Stimulated activated effector memory CD8-positive, alpha-beta T cell treated with anti-CD3 and anti-CD28 coated beads, Interleukin-12 subunit alpha, Interleukin-12 subunit beta, amount 100 ng/mL, for 72 hours (primary cell): ENCODE results near the gene CNTRL.
A peak's percentile ranks its signal among the peaks of the same experiment; 100 is the strongest.
"Not testable (repeated sequence)": the region's sequence is repeated elsewhere in the genome, so short reads cannot be mapped to it uniquely, and the experiment has no call there.

Source experiments
- ATAC-seq: fragments of 150-1000 bp; cut with Tn5 transposase; 2 replicates; pipeline ENCODE4 v1.10.0; 2021
- DNase-seq, 2 donors: peaks; one replicate each; pipeline ENCODE4 v3.0.0; 2021 to 2022; ENCODE audit warnings: low spot score in 2 of 2
- H3K27ac Mint-ChIP-seq: one replicate; pipeline ENCODE4 v1.8.0; 2022; ENCODE audit warnings: mild to moderate bottlenecking, mixed read lengths
- H3K36me3 Mint-ChIP-seq: one replicate; pipeline ENCODE4 v1.8.0; 2022; ENCODE audit warnings: mild to moderate bottlenecking, mixed read lengths
- H3K4me1 Mint-ChIP-seq: one replicate; pipeline ENCODE4 v1.8.0; 2022; ENCODE audit warnings: mixed read lengths
- H3K4me3 Mint-ChIP-seq: one replicate; pipeline ENCODE4 v1.8.0; 2022; ENCODE audit warnings: mild to moderate bottlenecking, mixed read lengths
- H3K9me3 Mint-ChIP-seq: one replicate; pipeline ENCODE4 v1.8.0; 2022; ENCODE audit warnings: mixed read lengths

CNTRL gene, protein sequence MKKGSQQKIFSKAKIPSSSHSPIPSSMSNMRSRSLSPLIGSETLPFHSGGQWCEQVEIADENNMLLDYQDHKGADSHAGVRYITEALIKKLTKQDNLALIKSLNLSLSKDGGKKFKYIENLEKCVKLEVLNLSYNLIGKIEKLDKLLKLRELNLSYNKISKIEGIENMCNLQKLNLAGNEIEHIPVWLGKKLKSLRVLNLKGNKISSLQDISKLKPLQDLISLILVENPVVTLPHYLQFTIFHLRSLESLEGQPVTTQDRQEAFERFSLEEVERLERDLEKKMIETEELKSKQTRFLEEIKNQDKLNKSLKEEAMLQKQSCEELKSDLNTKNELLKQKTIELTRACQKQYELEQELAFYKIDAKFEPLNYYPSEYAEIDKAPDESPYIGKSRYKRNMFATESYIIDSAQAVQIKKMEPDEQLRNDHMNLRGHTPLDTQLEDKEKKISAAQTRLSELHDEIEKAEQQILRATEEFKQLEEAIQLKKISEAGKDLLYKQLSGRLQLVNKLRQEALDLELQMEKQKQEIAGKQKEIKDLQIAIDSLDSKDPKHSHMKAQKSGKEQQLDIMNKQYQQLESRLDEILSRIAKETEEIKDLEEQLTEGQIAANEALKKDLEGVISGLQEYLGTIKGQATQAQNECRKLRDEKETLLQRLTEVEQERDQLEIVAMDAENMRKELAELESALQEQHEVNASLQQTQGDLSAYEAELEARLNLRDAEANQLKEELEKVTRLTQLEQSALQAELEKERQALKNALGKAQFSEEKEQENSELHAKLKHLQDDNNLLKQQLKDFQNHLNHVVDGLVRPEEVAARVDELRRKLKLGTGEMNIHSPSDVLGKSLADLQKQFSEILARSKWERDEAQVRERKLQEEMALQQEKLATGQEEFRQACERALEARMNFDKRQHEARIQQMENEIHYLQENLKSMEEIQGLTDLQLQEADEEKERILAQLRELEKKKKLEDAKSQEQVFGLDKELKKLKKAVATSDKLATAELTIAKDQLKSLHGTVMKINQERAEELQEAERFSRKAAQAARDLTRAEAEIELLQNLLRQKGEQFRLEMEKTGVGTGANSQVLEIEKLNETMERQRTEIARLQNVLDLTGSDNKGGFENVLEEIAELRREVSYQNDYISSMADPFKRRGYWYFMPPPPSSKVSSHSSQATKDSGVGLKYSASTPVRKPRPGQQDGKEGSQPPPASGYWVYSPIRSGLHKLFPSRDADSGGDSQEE (N-terminal part only)

DNA sequence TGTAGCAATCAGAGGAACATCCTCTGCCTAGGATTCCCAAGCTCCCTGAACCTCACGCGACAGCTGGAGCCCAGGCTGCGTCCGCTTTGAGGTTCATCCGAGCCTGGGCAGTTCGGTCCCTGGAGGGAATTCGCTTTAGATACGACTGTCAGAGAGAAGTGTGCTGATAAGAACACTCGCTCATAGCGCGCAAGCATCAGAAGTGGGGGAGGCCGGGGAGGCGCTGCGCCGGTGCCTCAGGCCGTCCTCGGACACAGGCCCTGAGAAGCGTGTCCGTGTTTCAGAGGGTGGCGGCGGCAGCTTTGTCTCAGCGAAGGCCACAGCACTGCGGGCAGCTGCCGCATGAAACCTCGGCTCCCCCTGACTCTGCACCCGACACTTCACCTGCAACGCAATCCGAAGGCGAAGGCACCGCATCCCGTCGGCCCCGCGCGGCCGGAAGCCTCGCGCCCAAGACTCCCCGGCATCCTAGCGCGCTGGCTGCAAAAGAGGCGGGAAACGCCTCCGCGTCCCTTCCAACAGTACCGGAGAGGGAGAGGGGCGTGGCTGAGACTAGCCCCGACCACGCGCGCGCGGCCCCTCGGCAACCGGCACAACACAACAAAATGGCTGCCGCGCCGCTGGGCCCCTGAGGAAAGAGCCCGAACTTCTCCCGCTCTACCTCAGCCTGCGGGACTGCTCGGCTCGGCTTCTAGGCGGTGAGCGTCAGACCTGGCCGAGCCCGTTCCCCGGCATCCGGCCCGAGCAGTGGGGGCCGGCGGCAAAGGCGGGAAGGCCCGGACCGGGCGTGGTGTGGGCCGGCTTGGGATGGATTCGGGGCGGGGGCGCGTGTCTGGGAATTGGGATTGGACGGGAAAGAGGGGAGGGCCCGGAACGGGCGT, at the start of gene CNTRL:
Gene CNTRL (plus strand): TSS at position 586 of the 881 bp plus-strand sequence. CDS start 13,372 bp downstream, outside the sequence.
- H3K27ac Mint-ChIP-seq: peak within 1 kb of the TSS; percentile 99
- peaks cover 39% of the 10 kb centered on the region for H3K4me1 Mint-ChIP-seq
- no peaks in the 10 kb centered on the region for H3K9me3 Mint-ChIP-seq
- H3K36me3 Mint-ChIP-seq: peaks cover 15% of the 10 kb centered on the region
- peak within 1 kb of the TSS; percentile 96 for H3K4me3 Mint-ChIP-seq
- peak; percentile 91 for ATAC-seq
- peak; percentile 77 to 95 for DNase-seq

DNA sequence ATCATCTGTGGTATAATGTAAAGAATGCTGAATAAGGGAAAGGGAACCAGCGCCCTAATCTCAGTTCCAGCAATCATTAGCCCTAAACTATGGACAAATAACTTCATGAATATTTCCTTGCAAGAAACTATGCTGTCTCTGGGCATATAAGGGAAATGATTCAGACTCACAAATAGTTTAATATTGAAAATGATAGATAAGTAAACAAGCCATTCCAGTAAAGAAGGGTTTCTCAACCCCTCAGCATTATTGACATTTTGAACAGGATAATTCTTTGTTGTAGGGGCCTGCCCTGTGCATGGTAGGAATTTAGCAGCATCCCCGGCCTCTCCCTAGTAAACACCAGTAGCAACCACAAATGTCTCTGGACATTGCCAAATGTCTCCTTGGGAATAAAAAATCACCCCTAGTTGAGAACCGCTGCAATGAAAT, 48.5 kb upstream of the CNTRL start:
- Mint-ChIP-seq H3K27ac (no peak overlapping the region), H3K9me3 (no peaks in the 10 kb centered on the region), H3K36me3 (no peaks in the 10 kb centered on the region), H3K4me1 (no peaks in the 10 kb centered on the region), H3K4me3 (no peak overlapping the region)
- ATAC-seq: no peak
- no peak for DNase-seq

DNA sequence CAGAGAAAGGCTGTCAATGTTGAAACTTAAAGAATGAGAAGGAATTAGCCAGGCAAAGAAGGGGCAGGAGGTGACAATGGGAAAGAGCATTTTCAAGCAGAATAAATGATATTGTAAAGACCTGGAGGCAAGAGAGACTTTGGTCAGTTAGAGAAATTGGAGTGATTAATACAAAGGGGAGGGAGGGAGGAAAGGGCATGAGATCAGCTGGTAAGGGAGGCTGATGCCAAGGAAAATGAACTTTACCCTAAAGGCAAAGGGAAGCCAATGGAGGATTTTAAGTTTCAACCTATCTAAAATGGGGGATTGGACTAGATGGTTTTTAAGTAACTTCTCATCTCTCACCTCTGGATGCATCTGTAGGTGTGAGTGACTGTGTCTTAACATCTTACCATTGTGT, 48.0 kb upstream of the CNTRL start:
- no peaks in the 10 kb centered on the region for H3K36me3 Mint-ChIP-seq
- H3K9me3 Mint-ChIP-seq: no peaks in the 10 kb centered on the region
- H3K4me3 Mint-ChIP-seq: no peak overlapping the region
- ATAC-seq (no peak), DNase-seq (no peak)
- H3K4me1 Mint-ChIP-seq: no peaks in the 10 kb centered on the region
- H3K27ac Mint-ChIP-seq: no peak overlapping the region

DNA sequence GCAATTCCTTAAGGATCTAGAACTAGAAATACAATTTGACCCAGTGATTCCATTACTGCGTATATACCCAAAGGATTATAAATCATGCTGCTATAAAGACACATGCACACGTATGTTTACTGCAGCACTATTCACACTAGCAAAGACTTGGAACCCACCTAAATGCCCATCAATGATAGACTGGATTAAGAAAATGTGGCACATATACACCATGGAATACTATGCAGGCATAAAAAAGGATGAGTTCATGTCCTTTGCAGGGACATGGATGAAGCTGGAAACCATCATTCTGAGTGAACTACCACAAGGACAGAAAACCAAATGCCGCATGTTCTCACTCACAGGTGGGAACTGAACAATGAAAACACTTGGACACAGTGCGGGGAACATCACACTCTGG, 46.5 kb upstream of the CNTRL start:
- not testable (repeated sequence) for H3K4me3 Mint-ChIP-seq, ATAC-seq, H3K4me1 Mint-ChIP-seq

DNA sequence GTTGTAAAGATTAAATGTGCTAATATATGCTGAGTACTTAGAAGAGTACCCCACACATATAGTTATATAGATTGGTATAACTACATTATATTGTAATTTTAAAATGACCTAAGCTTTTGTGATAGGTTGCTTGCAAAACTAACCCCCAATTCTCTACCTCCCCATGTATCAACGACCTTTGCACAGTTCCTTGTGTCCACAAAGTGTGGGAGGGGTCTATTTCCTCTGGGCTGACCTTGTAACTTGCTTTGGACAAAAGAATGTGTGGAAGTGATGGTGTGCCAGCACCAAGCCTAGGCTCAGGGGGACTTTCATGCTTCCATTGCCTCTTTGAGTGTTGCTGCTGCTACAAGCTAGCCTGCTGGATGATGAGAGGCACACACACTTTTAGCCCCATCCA, 45.3 kb upstream of the CNTRL start:
- Mint-ChIP-seq H3K9me3 (no peaks in the 10 kb centered on the region), H3K27ac (no peak overlapping the region), H3K4me3 (no peak overlapping the region), H3K36me3 (no peaks in the 10 kb centered on the region), H3K4me1 (no peaks in the 10 kb centered on the region)
- ATAC-seq (no peak), DNase-seq (no peak)

More for the DNA sequence above, 46.5 kb upstream of the CNTRL start:
- not testable (repeated sequence) for H3K9me3 Mint-ChIP-seq, H3K36me3 Mint-ChIP-seq, DNase-seq, H3K27ac Mint-ChIP-seq

DNA sequence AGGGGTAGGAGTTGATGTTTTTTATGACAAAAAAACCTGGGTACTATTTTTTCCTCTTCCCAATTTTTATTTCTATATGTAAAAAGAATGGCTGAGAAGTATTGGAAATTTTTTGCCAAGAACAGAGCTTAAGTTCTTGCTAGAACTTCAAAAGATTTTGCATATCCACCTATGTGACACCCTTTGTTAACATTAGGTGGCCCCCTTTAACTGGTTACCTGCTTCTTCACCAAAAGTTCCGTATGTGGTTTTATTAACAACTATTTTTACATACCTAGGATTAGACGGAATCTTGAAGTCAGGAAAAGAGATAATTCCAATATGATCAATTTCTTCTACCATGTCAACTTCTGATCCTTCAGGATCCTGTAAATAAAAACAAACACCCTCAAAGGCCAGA, 40.2 kb upstream of the CNTRL start:
- no peaks in the 10 kb centered on the region for H3K9me3 Mint-ChIP-seq
- H3K27ac Mint-ChIP-seq: no peak overlapping the region
- ATAC-seq: no peak
- no peak overlapping the region for H3K4me3 Mint-ChIP-seq
- no peak for DNase-seq
- no peaks in the 10 kb centered on the region for H3K36me3 Mint-ChIP-seq
- H3K4me1 Mint-ChIP-seq: no peaks in the 10 kb centered on the region

DNA sequence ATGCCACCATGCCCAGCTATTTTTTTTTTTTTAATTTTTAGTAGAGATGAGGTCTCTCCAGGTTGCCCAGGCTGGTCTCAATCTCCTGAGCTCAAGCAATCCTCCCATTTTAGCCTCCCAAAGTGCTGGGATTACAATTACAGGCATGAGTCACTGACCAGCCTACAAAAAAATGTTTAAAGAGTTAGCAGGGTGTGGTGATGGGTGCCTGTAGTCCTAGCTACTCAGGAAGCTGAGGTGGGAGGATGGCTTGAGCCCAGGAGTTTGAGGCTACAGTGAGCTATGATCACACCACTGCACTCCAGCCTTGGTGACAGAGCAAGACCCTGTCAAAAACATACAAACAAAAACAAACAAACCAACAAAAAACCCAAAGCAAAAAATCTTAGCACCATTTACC, 39.0 kb upstream of the CNTRL start:
- ATAC-seq: not testable (repeated sequence)

DNA sequence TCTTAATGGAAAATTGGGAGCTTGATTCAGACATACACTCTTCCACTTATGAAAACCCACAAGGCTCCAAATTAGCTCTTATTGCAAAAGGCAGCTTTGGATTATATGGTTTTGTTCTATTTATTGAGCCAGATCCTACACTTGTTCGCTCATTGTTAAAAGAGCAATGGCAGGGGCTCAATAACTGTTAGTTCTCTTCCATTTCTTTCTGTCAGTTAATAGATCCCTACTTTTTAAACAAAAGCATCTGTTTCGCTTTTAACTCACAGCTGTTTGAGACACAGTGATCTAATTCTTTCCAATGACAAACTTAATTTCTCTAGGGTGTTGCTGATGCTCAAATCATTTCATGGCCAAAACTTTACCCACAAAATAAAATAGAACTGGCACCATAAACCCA, 36.4 kb upstream of the CNTRL start:
- DNase-seq: no peak
- no peaks in the 10 kb centered on the region for H3K4me1 Mint-ChIP-seq
- H3K9me3 Mint-ChIP-seq: no peaks in the 10 kb centered on the region
- no peaks in the 10 kb centered on the region for H3K36me3 Mint-ChIP-seq
- ATAC-seq: no peak
- H3K4me3 Mint-ChIP-seq: no peak overlapping the region
- H3K27ac Mint-ChIP-seq: no peak overlapping the region

More for the DNA sequence above, 39.0 kb upstream of the CNTRL start:
- not testable (repeated sequence) for H3K27ac Mint-ChIP-seq, H3K36me3 Mint-ChIP-seq, H3K4me3 Mint-ChIP-seq, H3K4me1 Mint-ChIP-seq, DNase-seq, H3K9me3 Mint-ChIP-seq

DNA sequence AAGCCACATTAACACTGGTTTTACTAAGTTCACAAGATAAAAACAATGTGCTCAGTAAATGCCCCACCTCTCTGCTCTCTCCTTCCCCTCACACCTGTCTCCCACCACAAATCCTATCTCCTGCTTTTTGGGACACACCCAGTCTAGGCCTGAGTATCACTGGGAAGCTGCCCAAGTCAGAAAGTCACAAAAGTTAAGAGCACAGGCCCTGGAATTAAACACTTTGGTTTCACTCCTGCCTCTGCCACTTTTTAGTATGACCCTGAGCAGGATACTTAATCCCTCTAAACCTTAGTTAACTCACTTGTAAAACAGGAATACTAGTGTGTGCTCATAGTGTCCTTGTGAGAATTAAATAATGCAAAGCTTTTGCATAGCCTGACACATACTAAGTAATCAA, 36.0 kb upstream of the CNTRL start:
- no peaks in the 10 kb centered on the region for H3K36me3 Mint-ChIP-seq
- no peak for DNase-seq
- H3K9me3 Mint-ChIP-seq: no peaks in the 10 kb centered on the region
- no peak overlapping the region for H3K27ac Mint-ChIP-seq
- H3K4me1 Mint-ChIP-seq: no peaks in the 10 kb centered on the region
- no peak overlapping the region for H3K4me3 Mint-ChIP-seq
- no peak for ATAC-seq

DNA sequence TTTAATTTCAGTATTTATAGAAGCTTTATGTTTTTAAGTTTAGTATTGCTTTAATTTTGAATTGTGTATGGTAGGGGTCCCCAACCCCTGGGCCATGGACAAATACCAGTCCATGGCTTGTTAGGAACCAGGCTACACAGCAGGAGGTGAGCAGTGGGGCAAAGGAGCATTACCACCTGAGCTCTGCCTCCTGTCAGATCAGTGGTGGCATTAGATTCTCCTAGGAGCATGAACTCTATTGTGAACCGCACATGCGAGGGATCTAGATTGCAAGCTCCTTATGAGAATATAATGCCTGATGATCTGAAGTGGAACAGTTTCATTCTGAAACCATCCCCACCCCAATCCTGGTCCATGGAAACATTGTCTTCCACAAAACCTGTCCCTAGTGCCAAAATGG, 26.6 kb upstream of the CNTRL start:
- H3K4me3 Mint-ChIP-seq: no peak overlapping the region
- DNase-seq: no peak
- H3K27ac Mint-ChIP-seq: no peak overlapping the region
- ATAC-seq: no peak
- no peaks in the 10 kb centered on the region for H3K4me1 Mint-ChIP-seq
- H3K36me3 Mint-ChIP-seq: no peaks in the 10 kb centered on the region
- no peaks in the 10 kb centered on the region for H3K9me3 Mint-ChIP-seq

DNA sequence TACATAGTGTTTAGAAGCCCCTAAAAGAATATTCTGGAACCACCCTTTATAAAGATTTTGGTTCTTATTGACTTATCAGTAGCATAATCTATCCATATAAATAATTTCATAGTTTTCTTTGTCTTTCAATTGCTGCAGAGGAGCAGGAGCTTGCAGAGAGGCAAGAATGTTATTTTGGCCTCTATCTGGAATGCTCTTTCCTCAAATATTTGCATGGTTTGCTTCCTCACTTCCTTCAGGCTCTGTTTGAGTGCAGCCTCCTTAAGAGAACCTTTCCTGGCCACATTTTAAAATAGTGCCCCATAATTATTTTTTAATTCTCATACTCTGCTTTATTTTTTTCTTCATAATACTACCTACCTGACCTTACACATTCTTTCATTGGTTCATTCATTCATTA, 26.1 kb upstream of the CNTRL start:
- Mint-ChIP-seq H3K36me3 (no peaks in the 10 kb centered on the region), H3K4me3 (no peak overlapping the region), H3K9me3 (no peaks in the 10 kb centered on the region), H3K4me1 (no peaks in the 10 kb centered on the region), H3K27ac (no peak overlapping the region)
- DNase-seq (no peak), ATAC-seq (no peak)

DNA sequence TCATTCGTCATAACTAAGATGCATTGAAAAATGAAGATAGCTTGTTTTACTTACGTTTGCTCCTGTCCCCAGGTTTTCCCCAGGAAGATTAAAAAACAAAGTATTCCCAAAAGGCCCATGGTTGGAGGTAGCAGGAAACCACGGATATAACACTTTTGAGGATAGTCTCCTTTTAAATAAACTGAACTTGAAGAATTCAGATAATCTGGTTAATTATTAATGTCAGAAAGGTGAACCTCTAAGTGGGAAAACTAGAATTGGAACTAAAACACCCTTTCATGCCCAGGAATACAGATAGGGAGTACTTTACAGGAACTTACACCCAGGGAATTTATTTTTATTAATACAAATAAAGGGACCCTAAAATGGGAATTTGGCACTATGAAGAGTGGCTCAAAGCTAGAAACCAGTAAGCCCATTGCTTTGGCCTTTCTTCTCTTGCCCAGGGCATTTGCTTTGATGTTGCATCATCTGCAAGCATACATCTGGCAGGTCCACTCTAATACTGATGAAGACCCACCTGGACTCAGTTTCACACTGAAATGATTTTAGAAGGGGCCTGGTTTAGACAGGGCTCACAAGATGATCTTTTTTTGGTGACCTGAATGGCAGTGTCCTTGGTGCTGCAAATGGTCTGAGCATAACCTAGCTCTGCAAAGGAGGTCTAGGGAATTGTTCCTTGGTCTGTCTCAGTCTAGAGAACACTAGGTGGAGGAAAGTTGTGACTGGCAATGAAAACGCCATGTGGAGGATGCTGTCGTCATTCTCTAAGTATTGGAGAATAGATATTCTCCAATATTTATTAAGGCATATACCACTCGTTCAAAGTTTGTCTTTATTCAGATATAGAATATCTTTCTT, 24.4 kb upstream of the CNTRL start, which contains the start of gene C5:
Gene C5 (minus strand): TSS at position 148 of the 861 bp plus-strand sequence. CDS start 29 bp downstream, at position 119.
- Mint-ChIP-seq H3K9me3 (no peaks in the 10 kb centered on the region), H3K36me3 (no peaks in the 10 kb centered on the region), H3K4me3 (no peak within 1 kb of the TSS), H3K27ac (no peak within 1 kb of the TSS), H3K4me1 (no peaks in the 10 kb centered on the region)
- ATAC-seq (no peak), DNase-seq (no peak)

DNA sequence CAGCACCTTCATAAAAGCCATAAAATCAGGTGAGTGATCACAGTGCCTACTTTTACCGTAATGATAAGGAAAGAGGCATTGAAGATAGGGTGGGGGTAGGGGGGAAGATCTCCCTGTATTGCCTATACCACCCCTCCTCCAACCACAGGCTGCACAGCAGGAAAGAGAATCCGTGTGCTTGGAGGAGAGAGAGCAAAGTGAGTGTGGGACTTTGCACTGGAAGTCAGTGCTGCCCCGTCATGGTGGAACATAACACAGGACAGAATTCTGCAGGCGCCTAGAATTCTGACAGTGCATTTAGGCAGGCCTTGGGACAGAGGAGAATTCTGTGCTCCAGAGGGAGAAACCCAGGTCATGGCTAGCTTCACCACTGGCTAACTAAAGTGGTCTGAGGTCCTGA, 21.2 kb upstream of the CNTRL start:
- Mint-ChIP-seq H3K27ac (no peak overlapping the region), H3K9me3 (peaks cover 5% of the 10 kb centered on the region), H3K4me3 (no peak overlapping the region), H3K36me3 (no peaks in the 10 kb centered on the region), H3K4me1 (no peaks in the 10 kb centered on the region)
- DNase-seq (no peak), ATAC-seq (no peak)
